GM21526 (cell line): ENCODE results near the gene FAM135A.

Experiments used
- ATAC-seq: cut with Tn5 transposase; IDR thresholded peaks from one replicate; pipeline ENCODE4 v1.9.1; 2021; ENCODE audit warnings: moderate library complexity; ENCODE audit not compliant: unreplicated experiment, low FRiP score

The FAM135A gene

GRCh38 chr6:70413114-70413991 lies at the start of gene FAM135A:
Gene FAM135A, plus strand, starts transcription at chr6:70413508. Its CDS starts 14,835 bp downstream, at chr6:70428343.
- ATAC-seq: peak; percentile 84

- ATAC-seq: no peak
These were observed 49.4 kb upstream of the FAM135A start for GRCh38 chr6:70363741-70364493.

GRCh38 chr6:70369332-70369950 lies 43.9 kb upstream of the FAM135A start:
- peak; percentile 72 for ATAC-seq

- no peak for ATAC-seq
These were observed 42.8 kb upstream of the FAM135A start for GRCh38 chr6:70370496-70370895.

- ATAC-seq: peak; percentile 45
These were observed 41.7 kb upstream of the FAM135A start for GRCh38 chr6:70371454-70372105.

GRCh38 chr6:70375166-70375565 lies 38.1 kb upstream of the FAM135A start:
- no peak for ATAC-seq

- ATAC-seq: no peak
These were observed 37.4 kb upstream of the FAM135A start for GRCh38 chr6:70375882-70376281.

- no peak for ATAC-seq
These were observed 36.7 kb upstream of the FAM135A start for GRCh38 chr6:70376628-70377027.

GRCh38 chr6:70377372-70377771 lies 35.9 kb upstream of the FAM135A start:
- ATAC-seq: no peak

- ATAC-seq: no peak
These were observed 33.8 kb upstream of the FAM135A start for GRCh38 chr6:70379473-70380013.

- ATAC-seq: peak; percentile 89
These were observed 33.1 kb upstream of the FAM135A start for GRCh38 chr6:70380252-70380651.

GRCh38 chr6:70380771-70381416 lies 32.4 kb upstream of the FAM135A start:
- ATAC-seq: no peak

GRCh38 chr6:70381417-70381782 lies 31.9 kb upstream of the FAM135A start:
- ATAC-seq: no peak

- ATAC-seq: no peak
These were observed 27.4 kb upstream of the FAM135A start for GRCh38 chr6:70385901-70386300.

- ATAC-seq: no peak
These were observed 24.5 kb upstream of the FAM135A start for GRCh38 chr6:70388814-70389213.

GRCh38 chr6:70389261-70389660 lies 24.0 kb upstream of the FAM135A start:
- no peak for ATAC-seq

GRCh38 chr6:70390067-70390466 lies 23.2 kb upstream of the FAM135A start:
- ATAC-seq: no peak

GRCh38 chr6:70391492-70391891 lies 21.8 kb upstream of the FAM135A start:
- ATAC-seq: no peak

- ATAC-seq: no peak
These were observed 18.6 kb upstream of the FAM135A start for GRCh38 chr6:70394518-70395300.
